ENCODE results near the gene ANKHD1.
A peak's percentile ranks its signal among the peaks of the same experiment; 100 is the strongest.

The ANKHD1 gene

DNA sequence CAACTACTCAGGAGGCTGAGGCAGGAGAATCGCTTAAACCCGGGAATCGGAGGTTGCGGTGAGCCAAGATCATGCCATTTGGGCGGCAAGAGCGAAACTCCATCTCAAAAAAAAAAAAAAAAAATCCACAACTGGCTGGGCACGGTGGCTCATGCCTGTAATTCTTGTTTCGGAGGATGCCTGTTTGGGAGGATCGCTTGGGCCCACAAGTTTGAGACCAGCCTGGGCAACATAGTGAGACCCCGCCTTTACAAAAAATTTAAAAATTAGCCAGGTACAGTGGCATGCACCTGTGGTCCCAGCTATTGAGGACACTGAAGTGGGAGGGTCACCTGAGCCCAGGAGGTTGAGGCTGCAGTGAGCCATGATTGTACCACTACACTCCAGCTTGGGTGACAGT, 144.0 kb downstream of the ANKHD1 start:
- peak overlapping the region; percentile 89 for H3K27ac ChIP-seq
- TF ChIP-seq ZFX (IDR thresholded peaks at IDR 0.05): no peak
- TF ChIP-seq, protein P1, sequence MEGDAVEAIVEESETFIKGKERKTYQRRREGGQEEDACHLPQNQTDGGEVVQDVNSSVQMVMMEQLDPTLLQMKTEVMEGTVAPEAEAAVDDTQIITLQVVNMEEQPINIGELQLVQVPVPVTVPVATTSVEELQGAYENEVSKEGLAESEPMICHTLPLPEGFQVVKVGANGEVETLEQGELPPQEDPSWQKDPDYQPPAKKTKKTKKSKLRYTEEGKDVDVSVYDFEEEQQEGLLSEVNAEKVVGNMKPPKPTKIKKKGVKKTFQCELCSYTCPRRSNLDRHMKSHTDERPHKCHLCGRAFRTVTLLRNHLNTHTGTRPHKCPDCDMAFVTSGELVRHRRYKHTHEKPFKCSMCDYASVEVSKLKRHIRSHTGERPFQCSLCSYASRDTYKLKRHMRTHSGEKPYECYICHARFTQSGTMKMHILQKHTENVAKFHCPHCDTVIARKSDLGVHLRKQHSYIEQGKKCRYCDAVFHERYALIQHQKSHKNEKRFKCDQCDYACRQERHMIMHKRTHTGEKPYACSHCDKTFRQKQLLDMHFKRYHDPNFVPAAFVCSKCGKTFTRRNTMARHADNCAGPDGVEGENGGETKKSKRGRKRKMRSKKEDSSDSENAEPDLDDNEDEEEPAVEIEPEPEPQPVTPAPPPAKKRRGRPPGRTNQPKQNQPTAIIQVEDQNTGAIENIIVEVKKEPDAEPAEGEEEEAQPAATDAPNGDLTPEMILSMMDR (conservative IDR thresholded peaks at IDR 0.05): no peak

DNA sequence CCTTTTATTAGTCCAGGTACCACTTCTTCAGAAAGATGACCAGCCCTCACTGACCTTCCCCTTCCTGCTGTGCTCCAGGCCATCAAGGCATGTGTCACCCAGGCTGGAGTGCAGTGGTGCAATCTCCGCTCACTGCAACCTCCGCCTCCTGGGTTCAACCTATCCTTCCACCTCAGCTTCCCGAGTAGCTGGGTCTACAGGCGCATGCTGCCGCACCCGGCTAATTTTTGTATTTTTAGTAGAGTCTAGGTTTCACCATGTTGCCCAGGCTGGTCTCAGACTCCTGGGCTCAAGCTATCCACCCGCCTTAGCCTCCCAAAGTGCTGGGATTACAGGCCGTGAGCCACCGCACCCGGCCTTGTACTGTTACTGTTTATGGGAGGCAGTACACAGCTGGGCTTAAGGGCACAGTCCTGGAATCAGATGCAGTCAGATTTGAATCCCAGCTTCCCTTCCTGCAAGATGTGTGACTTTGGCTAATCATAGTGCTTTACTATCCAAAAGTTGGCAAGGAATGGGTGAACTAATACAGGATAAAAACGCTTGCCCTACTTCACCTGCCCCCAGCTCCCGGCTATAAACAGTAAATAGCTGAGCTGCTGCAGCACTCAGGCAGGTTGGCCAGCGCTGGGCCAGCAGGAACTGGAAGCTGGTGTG, 145.3 kb downstream of the ANKHD1 start:
- TF ChIP-seq ZFX (IDR thresholded peaks at IDR 0.05): no peak
- TF ChIP-seq, protein P1 (conservative IDR thresholded peaks at IDR 0.05): no peak
- H3K27ac ChIP-seq: peak overlapping the region; percentile 89

DNA sequence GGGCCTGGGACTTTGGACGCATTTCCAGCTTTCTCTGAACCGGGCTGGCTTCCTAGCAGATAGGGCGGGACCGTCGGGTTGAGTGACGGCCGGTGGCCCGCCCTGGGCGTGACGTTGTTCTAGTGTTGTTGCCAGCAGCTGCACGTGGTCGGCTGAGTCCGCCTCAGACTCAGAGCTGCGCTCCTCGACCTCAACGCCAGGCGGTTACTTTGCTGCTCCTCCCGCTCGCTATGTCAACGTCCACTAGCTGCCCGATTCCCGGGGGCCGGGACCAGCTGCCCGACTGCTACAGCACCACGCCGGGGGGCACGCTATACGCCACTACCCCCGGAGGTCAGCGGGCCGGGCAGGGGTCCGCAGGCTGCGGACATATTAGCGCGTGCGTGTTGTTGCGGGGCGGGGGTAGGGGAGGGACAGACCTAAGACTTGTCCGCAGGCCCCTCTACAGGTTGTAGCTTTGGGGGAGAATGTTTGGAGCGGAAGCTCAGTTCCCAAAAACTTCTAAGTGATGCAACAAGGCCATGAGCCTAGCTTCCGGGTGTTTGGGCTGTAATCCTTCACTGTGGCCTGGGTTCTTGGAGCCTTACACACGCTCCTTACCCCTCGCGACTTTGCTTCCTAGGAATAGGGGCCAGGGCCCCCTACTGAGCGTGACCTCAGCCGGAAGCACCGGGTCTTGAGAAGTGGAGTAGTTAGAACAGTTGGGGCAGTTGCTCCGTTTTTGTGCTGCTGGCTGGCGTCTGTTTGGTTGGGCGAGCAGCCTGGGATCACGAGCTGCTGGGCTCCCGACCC, 146.1 kb downstream of the ANKHD1 start, which contains the start of gene EIF4EBP3:
EIF4EBP3 (plus strand) TSS at position 155 of the 792 bp plus-strand sequence; CDS start at position 231, 76 bp downstream.
- H3K27ac ChIP-seq: peak within 1 kb of the TSS; percentile 89
- TF ChIP-seq, protein P1 (conservative IDR thresholded peaks at IDR 0.05): no peak; the same call in 1 of the 2 replicates
- TF ChIP-seq ZFX (IDR thresholded peaks at IDR 0.05): no peak

DNA sequence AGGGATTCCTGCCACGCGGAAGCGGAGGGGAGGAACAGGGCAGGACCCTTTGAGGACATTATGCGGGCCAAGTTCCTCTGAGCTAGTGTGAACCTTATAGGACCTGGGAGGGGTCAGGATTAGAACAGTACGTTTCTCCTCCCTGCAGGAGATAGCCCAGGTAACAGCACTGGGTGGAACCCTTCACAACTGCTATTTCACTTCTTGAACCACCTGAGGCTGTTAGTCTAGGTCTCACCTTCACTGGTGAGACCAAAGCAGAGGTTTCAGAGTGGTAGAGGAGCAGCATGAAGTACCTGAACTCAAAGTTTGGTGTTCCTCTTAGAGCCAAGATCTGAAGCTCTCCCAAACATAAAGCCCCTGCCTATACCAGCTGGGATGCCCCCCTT, 146.7 kb downstream of the ANKHD1 start:
- peak overlapping the region; percentile 89 for H3K27ac ChIP-seq
- TF ChIP-seq, protein P1 (conservative IDR thresholded peaks at IDR 0.05): no peak
- TF ChIP-seq ZFX (IDR thresholded peaks at IDR 0.05): no peak

GRCh38 chr5:140548791-140549190, 147.2 kb downstream of the ANKHD1 start:
- TF ChIP-seq, protein P1 (conservative IDR thresholded peaks at IDR 0.05): no peak
- no peak for TF ChIP-seq ZFX (IDR thresholded peaks at IDR 0.05)
- H3K27ac ChIP-seq: peak overlapping the region; percentile 89

- peak overlapping the region; percentile 89 for H3K27ac ChIP-seq
- TF ChIP-seq, protein P1 (conservative IDR thresholded peaks at IDR 0.05): no peak
- TF ChIP-seq ZFX (IDR thresholded peaks at IDR 0.05): no peak
Observed at GRCh38 chr5:140549237-140550144, 147.9 kb downstream of the ANKHD1 start.
